ENCODE measurements around the gene AMOTL2.

DNA sequence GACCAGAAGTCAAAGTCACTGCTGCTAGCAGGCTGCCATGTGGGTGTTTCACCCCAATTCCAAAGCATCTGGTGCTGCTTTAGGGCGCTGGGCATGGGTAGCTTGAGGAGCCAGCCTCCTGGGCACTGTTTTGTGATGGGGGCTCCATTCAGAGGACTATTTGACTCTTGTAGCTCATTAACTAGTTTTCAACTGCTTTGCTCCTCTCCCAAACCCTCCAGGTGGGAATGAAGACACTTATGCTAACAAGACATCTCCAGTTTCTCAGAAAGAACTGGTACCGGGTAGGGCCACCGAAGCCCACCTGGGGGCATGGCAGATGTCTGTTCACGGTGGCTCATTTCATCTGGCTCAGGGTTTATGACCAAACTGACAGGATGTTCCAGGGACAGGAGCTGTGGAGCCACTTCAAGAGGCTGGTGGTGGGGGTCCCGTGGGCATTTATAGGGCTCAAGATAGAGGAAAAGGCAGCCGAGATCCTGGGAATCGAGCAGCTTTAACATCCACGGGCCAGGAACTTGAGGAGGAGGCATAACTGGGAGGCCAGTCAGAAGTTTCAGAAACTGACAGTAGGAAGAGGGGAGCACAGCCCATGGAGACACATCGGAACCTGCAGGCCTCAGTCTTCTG, 17.7 kb downstream of the AMOTL2 start:
- TF ChIP-seq, protein P1, sequence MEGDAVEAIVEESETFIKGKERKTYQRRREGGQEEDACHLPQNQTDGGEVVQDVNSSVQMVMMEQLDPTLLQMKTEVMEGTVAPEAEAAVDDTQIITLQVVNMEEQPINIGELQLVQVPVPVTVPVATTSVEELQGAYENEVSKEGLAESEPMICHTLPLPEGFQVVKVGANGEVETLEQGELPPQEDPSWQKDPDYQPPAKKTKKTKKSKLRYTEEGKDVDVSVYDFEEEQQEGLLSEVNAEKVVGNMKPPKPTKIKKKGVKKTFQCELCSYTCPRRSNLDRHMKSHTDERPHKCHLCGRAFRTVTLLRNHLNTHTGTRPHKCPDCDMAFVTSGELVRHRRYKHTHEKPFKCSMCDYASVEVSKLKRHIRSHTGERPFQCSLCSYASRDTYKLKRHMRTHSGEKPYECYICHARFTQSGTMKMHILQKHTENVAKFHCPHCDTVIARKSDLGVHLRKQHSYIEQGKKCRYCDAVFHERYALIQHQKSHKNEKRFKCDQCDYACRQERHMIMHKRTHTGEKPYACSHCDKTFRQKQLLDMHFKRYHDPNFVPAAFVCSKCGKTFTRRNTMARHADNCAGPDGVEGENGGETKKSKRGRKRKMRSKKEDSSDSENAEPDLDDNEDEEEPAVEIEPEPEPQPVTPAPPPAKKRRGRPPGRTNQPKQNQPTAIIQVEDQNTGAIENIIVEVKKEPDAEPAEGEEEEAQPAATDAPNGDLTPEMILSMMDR (IDR thresholded peaks at IDR 0.05): no peak
- TF ChIP-seq EZH2 (IDR thresholded peaks at IDR 0.05; ENCODE audit: borderline replicate concordance, insufficient read depth, low read depth, low read length, poor library complexity, severe bottlenecking): no peak
